ENCODE data around the gene GALNS.
"Not testable (repeated sequence)": the region's sequence is repeated elsewhere in the genome, so short reads cannot be mapped to it uniquely, and the experiment has no call there.

Gene GALNS

DNA sequence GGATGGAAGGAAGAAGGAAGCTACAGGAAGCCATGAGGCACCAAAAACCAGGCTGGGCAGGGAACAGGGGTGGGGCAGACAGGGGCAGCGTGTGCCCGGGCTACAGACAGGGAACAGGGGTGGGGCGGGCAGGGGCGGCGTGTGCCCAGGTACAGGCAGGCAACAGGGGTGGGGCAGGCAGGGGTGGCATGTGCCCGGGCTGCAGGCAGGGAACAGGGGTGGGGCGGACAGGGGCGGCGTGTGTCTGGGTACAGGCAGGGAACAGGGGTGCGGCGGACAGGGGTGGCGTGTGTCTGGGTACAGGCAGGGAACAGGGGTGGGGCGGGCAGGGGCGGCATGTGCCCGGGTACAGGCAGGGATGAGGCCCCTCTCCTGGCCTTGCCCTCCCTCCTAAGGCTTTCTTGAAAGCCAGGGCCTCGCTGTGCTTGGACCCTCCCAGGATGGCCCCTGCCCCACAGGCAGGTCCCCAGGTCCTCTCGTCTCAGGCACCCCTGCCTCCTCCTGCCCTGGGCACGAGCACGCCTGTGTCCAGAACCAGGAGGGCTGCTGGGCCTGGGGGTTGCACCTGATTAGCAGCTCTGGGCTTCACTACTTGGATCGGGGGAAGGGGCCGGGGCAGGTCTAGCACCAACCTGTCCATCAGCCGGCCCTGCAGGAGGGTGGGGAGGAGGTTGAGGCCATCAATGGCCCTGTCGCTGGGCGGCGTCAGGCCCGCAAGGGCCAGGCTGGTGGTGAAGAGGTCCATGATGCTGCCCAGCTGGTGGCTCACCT is 30.5 kb downstream of the GALNS start:
- TF ChIP-seq SUZ12 (IDR thresholded peaks at IDR 0.05; ENCODE audit: extremely low read depth, insufficient read depth, insufficient read length), result no peak
- TF ChIP-seq ZNF274 (IDR thresholded peaks at IDR 0.05; ENCODE audit: low read depth, low read length), result no peak
- no peak for TF ChIP-seq YY1 (IDR thresholded peaks at IDR 0.05; ENCODE audit: insufficient read depth, insufficient read length)
- no peak for DNase-seq (ENCODE audit: low read depth, low spot score)
- Histone ChIP-seq H3K27me3 (ENCODE audit: insufficient read depth, insufficient read length) (no peaks in the 10 kb centered on the region), H3K36me3 (ENCODE audit: insufficient read depth, insufficient read length, low read length) (peaks cover 45% of the 10 kb centered on the region), H3K9ac (ENCODE audit: insufficient read length, low read depth) (peak overlapping the region; percentile 45), H3K4me1 (ENCODE audit: insufficient read depth, insufficient read length) (peaks cover under 1% of the 10 kb centered on the region), H3K9me3 (ENCODE audit: insufficient read depth, low read length) (no peaks in the 10 kb centered on the region), H3K4me3 (ENCODE audit: insufficient read length, low read depth) (no peak overlapping the region)

DNA sequence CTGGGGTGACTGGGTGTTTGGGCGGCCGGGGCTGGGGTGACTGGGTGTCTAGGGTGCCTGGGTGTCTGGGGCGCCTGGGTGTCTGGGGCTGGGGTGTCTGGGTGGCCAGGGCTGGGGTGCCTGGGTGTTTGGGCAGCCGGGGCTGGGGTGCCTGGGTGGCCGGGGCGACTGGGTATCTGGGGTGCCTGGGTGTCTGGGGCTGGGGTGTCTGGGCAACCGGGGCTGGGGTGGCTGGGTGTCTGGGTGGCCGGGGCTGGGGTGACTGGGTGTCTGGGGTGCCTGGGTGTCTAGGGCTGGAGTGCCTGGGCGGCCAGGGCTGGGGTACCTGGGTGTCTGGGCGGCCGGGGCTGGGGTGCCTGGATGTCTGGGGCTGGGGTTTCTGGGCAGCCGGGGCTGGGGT is 31.6 kb downstream of the GALNS start:
- Histone ChIP-seq H3K27me3 (ENCODE audit: insufficient read depth, insufficient read length) (no peaks in the 10 kb centered on the region), H3K36me3 (ENCODE audit: insufficient read depth, insufficient read length, low read length) (peaks cover 45% of the 10 kb centered on the region), H3K4me1 (ENCODE audit: insufficient read depth, insufficient read length) (peaks cover 6% of the 10 kb centered on the region), H3K4me3 (ENCODE audit: insufficient read length, low read depth) (no peak overlapping the region), H3K9me3 (ENCODE audit: insufficient read depth, low read length) (no peaks in the 10 kb centered on the region), H3K9ac (ENCODE audit: insufficient read length, low read depth) (no peak overlapping the region)
- no peak for TF ChIP-seq ZNF274 (IDR thresholded peaks at IDR 0.05; ENCODE audit: low read depth, low read length)
- no peak for TF ChIP-seq YY1 (IDR thresholded peaks at IDR 0.05; ENCODE audit: insufficient read depth, insufficient read length)
- no peak for TF ChIP-seq SUZ12 (IDR thresholded peaks at IDR 0.05; ENCODE audit: extremely low read depth, insufficient read depth, insufficient read length)
- no peak for DNase-seq (ENCODE audit: low read depth, low spot score)

DNA sequence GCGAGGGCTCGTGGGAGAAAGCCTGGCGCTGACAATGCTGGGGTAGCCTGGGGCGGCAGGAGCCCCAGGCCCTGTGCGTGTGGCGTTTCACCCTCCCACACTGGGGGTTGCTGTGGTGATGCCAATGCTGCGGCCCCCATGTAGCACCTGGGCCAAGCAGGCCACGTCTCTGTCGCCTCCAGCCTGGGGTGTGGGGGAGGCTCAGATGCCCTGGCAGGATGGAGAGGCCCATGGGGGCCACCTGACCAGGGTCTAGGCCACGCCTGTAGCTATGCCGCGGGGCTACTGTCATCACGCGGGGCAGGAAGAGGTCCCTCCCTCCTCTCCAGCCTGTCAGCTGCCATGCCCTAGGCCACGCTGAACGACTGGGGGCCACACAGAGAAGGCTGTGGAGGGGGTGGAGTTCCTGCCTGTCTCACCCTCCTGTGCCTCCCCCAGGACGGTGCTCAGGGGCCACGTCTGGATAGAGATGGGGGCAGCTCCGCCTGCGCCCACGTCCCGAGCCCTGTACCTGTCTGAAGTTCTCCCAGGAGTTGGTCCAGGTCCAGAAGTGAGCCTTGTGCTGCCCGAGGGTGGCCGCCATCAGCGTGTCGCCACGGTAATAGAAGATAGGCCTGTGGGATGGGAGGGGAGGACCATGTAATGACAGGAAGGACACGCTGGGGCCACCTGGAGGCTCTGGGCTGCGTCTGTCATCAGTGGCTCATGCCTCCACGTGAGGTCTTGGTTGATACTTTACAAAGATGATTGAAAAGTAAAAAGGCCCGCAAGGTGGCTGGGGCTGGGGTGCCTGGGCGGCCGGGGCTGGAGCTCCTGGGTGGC is 32.3 kb downstream of the GALNS start:
- DNase-seq (ENCODE audit: low read depth, low spot score), result no peak
- peaks cover 45% of the 10 kb centered on the region for H3K36me3 ChIP-seq (ENCODE audit: insufficient read depth, insufficient read length, low read length)
- no peak overlapping the region for H3K9ac ChIP-seq (ENCODE audit: insufficient read length, low read depth)
- TF ChIP-seq YY1 (IDR thresholded peaks at IDR 0.05; ENCODE audit: insufficient read depth, insufficient read length), result no peak
- TF ChIP-seq SUZ12 (IDR thresholded peaks at IDR 0.05; ENCODE audit: extremely low read depth, insufficient read depth, insufficient read length), result no peak
- no peak for TF ChIP-seq ZNF274 (IDR thresholded peaks at IDR 0.05; ENCODE audit: low read depth, low read length)
- H3K4me1 ChIP-seq (ENCODE audit: insufficient read depth, insufficient read length), result peaks cover 6% of the 10 kb centered on the region
- no peak overlapping the region for H3K4me3 ChIP-seq (ENCODE audit: insufficient read length, low read depth)
- no peaks in the 10 kb centered on the region for H3K9me3 ChIP-seq (ENCODE audit: insufficient read depth, low read length)
- no peaks in the 10 kb centered on the region for H3K27me3 ChIP-seq (ENCODE audit: insufficient read depth, insufficient read length)

DNA sequence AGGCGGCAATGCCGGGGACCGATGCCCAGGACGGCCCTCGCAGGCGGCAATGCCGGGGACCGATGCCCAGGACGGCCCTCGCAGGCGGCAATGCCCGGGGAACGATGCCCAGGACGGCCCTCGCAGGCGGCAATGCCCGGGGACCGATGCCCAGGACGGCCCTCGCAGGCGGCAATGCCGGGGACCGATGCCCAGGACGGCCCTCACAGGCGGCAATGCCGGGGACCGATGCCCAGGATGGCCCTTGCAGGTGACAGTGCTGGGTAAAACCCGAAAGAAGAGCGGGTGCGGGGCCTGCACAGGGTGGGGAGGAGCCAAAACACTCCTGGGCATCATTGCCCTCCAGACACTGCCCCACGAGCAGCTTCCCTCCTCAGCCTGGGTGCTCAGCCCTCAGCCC is 33.1 kb downstream of the GALNS start:
- DNase-seq (ENCODE audit: low read depth, low spot score); H3K27me3 ChIP-seq (ENCODE audit: insufficient read depth, insufficient read length); H3K9me3 ChIP-seq (ENCODE audit: insufficient read depth, low read length); H3K4me1 ChIP-seq (ENCODE audit: insufficient read depth, insufficient read length); H3K4me3 ChIP-seq (ENCODE audit: insufficient read length, low read depth); H3K9ac ChIP-seq (ENCODE audit: insufficient read length, low read depth): not testable (repeated sequence)
- H3K36me3 ChIP-seq (ENCODE audit: insufficient read depth, insufficient read length, low read length), result peaks cover 45% of the 10 kb centered on the region

DNA sequence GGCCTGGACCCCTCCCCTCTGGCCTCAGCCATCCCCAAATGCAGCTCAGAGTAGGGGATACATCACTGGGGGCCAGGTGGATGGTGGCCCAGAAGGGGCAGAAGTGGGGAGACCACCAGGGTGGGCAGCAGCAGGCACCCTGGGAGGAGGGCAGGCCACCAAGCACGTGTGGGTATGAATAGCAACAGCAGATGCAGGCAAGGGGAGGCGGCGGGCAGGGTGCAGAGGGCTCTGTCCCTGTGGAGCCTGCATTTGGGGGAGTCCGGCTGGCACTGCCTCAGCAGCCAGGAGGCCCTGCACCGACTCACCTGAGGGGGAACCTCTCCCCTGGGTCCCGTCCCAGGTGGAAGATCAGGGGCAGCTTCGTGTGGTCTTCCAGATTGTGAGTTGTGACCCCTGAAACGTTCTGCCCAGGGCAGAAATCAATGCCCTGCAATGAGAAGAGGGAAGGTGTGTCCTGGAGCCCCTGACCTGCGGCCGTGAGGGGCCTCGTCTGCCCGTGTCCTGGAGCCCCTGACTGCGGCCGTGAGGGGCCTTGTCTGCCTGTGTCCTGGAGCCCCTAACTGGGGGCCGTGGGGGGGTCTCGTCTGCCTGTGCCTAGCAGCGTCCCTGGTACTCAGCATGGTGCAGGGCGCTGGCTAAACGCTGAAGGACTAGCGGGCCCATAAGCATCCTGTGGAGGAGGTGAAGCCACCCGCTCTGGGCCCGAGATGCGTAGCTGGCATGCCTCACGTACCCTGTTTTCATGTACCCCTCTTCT is 34.3 kb downstream of the GALNS start:
- Histone ChIP-seq H3K27me3 (ENCODE audit: insufficient read depth, insufficient read length) (no peaks in the 10 kb centered on the region), H3K4me3 (ENCODE audit: insufficient read length, low read depth) (no peak overlapping the region), H3K9me3 (ENCODE audit: insufficient read depth, low read length) (no peaks in the 10 kb centered on the region), H3K9ac (ENCODE audit: insufficient read length, low read depth) (no peak overlapping the region), H3K4me1 (ENCODE audit: insufficient read depth, insufficient read length) (peaks cover 6% of the 10 kb centered on the region), H3K36me3 (ENCODE audit: insufficient read depth, insufficient read length, low read length) (peaks cover 45% of the 10 kb centered on the region)
- DNase-seq (ENCODE audit: low read depth, low spot score), result no peak
- TF ChIP-seq SUZ12 (IDR thresholded peaks at IDR 0.05; ENCODE audit: extremely low read depth, insufficient read depth, insufficient read length) (no peak), YY1 (IDR thresholded peaks at IDR 0.05; ENCODE audit: insufficient read depth, insufficient read length) (no peak), ZNF274 (IDR thresholded peaks at IDR 0.05; ENCODE audit: low read depth, low read length) (no peak)

DNA sequence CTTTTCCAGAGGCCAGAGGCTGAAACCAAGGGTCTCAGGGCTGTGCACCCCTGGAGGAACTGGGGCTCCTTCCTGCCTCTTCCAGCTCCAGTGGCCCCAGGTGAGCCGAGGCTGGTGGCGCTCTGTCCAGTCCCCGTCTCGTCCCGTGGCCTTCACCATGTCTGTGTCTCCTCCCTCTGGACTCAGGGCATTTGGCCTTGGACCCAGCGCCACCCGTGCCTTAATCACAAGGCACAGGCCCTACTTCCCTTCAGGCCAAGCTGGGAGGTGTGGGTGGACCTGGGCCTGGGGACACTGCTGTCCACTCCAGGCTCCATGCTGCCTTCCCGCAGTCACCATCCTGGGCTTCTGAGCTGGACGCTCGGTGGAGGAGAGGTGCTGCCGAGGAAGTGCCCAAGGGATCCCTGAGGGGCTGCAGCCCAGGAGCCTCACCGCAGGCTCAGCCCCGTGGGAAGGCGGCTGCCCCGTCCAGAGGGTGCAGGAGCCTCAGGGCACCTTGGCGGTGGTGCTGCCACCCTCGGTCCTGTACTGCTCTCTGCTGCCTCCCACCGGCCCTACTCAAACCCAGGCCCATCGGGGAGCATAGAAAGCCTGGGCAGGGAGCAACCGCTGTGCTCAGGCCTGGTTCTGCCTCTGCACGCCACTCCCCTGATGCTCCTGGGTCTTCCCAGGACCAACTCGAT is 35.4 kb downstream of the GALNS start:
- DNase-seq (ENCODE audit: low read depth, low spot score), result no peak
- no peak overlapping the region for H3K4me3 ChIP-seq (ENCODE audit: insufficient read length, low read depth)
- peaks cover 41% of the 10 kb centered on the region for H3K36me3 ChIP-seq (ENCODE audit: insufficient read depth, insufficient read length, low read length)
- no peak overlapping the region for H3K9ac ChIP-seq (ENCODE audit: insufficient read length, low read depth)
- no peak for TF ChIP-seq ZNF274 (IDR thresholded peaks at IDR 0.05; ENCODE audit: low read depth, low read length)
- no peak for TF ChIP-seq SUZ12 (IDR thresholded peaks at IDR 0.05; ENCODE audit: extremely low read depth, insufficient read depth, insufficient read length)
- TF ChIP-seq YY1 (IDR thresholded peaks at IDR 0.05; ENCODE audit: insufficient read depth, insufficient read length), result no peak
- H3K4me1 ChIP-seq (ENCODE audit: insufficient read depth, insufficient read length), result peaks cover 6% of the 10 kb centered on the region
- H3K9me3 ChIP-seq (ENCODE audit: insufficient read depth, low read length), result no peaks in the 10 kb centered on the region
- no peaks in the 10 kb centered on the region for H3K27me3 ChIP-seq (ENCODE audit: insufficient read depth, insufficient read length)

Data from NT2/D1 (cell line).